ENCODE data around the gene KRT14.
"Not testable (repeated sequence)": the region's sequence is repeated elsewhere in the genome, so short reads cannot be mapped to it uniquely, and the experiment has no call there.

KRT14 gene

GRCh38 chr17:41544491-41544892, 42.2 kb downstream of the KRT14 start:
- DNase-seq: no peak

- DNase-seq: not testable (repeated sequence)
These were observed 43.9 kb downstream of the KRT14 start for GRCh38 chr17:41542786-41543185.

- DNase-seq: no peak
These were observed 44.3 kb downstream of the KRT14 start for GRCh38 chr17:41542357-41542756.

GRCh38 chr17:41540921-41541625, 45.6 kb downstream of the KRT14 start:
- no peak for DNase-seq

GRCh38 chr17:41539979-41540701, 46.6 kb downstream of the KRT14 start:
- no peak for DNase-seq

GRCh38 chr17:41539071-41539492, 47.6 kb downstream of the KRT14 start:
- no peak for DNase-seq

GRCh38 chr17:41538565-41538991, 48.1 kb downstream of the KRT14 start:
- DNase-seq: no peak

- DNase-seq: no peak
These were observed 48.7 kb downstream of the KRT14 start for GRCh38 chr17:41537990-41538389.

GRCh38 chr17:41537614-41537954, 49.1 kb downstream of the KRT14 start:
- no peak for DNase-seq

- no peak for DNase-seq
These were observed 49.7 kb downstream of the KRT14 start for GRCh38 chr17:41536741-41537613.

GRCh38 chr17:41535764-41536481, 50.8 kb downstream of the KRT14 start:
- DNase-seq: no peak

- DNase-seq: no peak
These were observed 51.7 kb downstream of the KRT14 start for GRCh38 chr17:41534899-41535546.

GRCh38 chr17:41533613-41534012, 53.1 kb downstream of the KRT14 start:
- DNase-seq: no peak

- DNase-seq: no peak
These were observed 53.6 kb downstream of the KRT14 start for GRCh38 chr17:41532947-41533570.
